EH (cell line): ENCODE results near the gene DPCD.
"Not testable (repeated sequence)": the region's sequence is repeated elsewhere in the genome, so short reads cannot be mapped to it uniquely, and the experiment has no call there.

Experiments used
- DNase-seq: peaks from one replicate; pipeline ENCODE4 v3.0.0-alpha.2; 2015; ENCODE audit warnings: low read depth

DPCD gene

GRCh38 chr10:101619983-101620382, 31.9 kb downstream of the DPCD start:
- DNase-seq = no peak

GRCh38 chr10:101623528-101623927, 35.4 kb downstream of the DPCD start:
- no peak for DNase-seq

- no peak for DNase-seq
These were observed 36.5 kb downstream of the DPCD start for GRCh38 chr10:101624526-101625102.

GRCh38 chr10:101625821-101626412, 37.8 kb downstream of the DPCD start:
- no peak for DNase-seq

GRCh38 chr10:101629837-101630632, 41.9 kb downstream of the DPCD start:
- DNase-seq = no peak

- no peak for DNase-seq
These were observed 42.5 kb downstream of the DPCD start for GRCh38 chr10:101630633-101630920.

- DNase-seq = no peak
These were observed 43.8 kb downstream of the DPCD start for GRCh38 chr10:101631821-101632475.

GRCh38 chr10:101633510-101633909, 45.4 kb downstream of the DPCD start:
- not testable (repeated sequence) for DNase-seq

GRCh38 chr10:101639141-101639900, 51.2 kb downstream of the DPCD start:
- DNase-seq = no peak

- no peak for DNase-seq
These were observed 55.4 kb downstream of the DPCD start for GRCh38 chr10:101643546-101643945.

GRCh38 chr10:101644002-101644401, 55.9 kb downstream of the DPCD start:
- no peak for DNase-seq

GRCh38 chr10:101645659-101646058, 57.5 kb downstream of the DPCD start:
- no peak for DNase-seq

- DNase-seq = no peak
These were observed 58.2 kb downstream of the DPCD start for GRCh38 chr10:101646364-101646763.

- no peak for DNase-seq
These were observed 59.1 kb downstream of the DPCD start for GRCh38 chr10:101647255-101647654.

GRCh38 chr10:101649525-101650085, 61.5 kb downstream of the DPCD start:
- DNase-seq = no peak

- DNase-seq = no peak
These were observed 62.7 kb downstream of the DPCD start for GRCh38 chr10:101650863-101651262.

- no peak for DNase-seq
These were observed 63.2 kb downstream of the DPCD start for GRCh38 chr10:101651336-101651735.

- no peak for DNase-seq
These were observed 65.4 kb downstream of the DPCD start for GRCh38 chr10:101653536-101653935.

- DNase-seq = peak; percentile 42
These were observed 67.4 kb downstream of the DPCD start for GRCh38 chr10:101655570-101655969.

GRCh38 chr10:101656890-101657289, 68.8 kb downstream of the DPCD start:
- no peak for DNase-seq

- DNase-seq = no peak
These were observed 70.9 kb downstream of the DPCD start for GRCh38 chr10:101658975-101659374.
